ENCODE data around the gene PNCK. TPM values are rescaled to one million over a fixed set of nuclear protein-coding genes. Genes with fewer than 3 reads are reported as not detected.
A peak's percentile ranks its signal among the peaks of the same experiment; 100 is the strongest.

PNCK gene
- total and polyA plus RNA-seq, 2 of the 13 experiments (the other 11 are each of a cell fraction or from before 2014, with no cell fraction given) = 33.1 TPM; not detected in 1

DNA sequence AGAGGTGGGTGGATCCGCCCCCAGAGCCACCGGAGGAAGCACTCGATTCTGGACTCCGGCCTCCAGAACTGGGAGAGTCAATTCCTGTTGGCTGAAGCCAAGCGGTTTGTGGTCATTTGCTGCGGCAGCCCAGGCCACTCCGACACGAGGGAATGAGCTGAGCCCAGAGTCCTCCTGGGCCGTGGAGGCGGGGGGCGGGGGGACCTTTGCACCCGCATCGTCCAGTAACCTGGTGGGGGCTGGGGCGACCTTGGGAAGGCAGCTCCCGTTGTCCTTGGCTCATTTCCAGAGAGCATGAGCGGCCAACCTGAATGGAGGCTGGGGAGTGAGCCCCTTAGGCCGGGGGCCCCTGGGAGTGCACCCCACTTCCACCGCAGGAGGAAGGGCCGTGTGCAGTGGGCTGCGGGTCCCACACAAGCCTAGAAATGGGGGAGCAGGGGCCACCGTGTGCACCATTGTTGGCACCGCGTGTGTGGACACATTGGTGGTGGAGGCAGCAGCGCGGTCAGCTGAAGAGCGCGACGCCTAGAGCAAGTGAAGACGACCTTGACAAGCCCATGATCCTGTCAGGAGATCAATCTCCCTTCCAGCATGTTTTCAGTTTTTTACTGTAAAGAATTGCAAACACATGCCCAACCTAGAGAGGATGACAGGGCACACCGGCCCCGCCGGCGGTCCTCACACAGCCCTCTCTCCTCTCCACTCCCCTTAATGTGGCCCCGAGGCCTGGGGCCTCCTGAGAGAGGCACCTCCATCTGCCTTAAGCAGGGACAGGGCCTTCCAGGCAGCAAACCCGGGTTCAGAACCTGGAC is 46.5 kb downstream of the PNCK start (continued):
- TF ChIP-seq, protein P1, sequence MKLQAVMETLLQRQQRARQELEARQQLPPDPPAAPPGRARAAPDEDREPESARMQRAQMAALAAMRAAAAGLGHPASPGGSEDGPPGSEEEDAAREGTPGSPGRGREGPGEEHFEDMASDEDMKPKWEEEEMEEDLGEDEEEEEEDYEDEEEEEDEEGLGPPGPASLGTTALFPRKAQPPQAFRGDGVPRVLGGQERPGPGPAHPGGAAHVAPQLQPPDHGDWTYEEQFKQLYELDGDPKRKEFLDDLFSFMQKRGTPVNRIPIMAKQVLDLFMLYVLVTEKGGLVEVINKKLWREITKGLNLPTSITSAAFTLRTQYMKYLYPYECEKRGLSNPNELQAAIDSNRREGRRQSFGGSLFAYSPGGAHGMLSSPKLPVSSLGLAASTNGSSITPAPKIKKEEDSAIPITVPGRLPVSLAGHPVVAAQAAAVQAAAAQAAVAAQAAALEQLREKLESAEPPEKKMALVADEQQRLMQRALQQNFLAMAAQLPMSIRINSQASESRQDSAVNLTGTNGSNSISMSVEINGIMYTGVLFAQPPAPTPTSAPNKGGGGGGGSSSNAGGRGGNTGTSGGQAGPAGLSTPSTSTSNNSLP (IDR thresholded peaks at IDR 0.05; ENCODE audit: low read depth, low read length) = no peak
- TF ChIP-seq ZNF878 (CRISPR knock-in tag; IDR thresholded peaks at IDR 0.05) (no peak), BRCA1 (CRISPR knock-in tag; IDR thresholded peaks at IDR 0.05) (no peak), PLSCR1 (CRISPR knock-in tag; IDR thresholded peaks at IDR 0.05; ENCODE audit: borderline replicate concordance) (no peak), NFE2L1 (CRISPR knock-in tag; IDR thresholded peaks at IDR 0.05; ENCODE audit: borderline replicate concordance) (no peak), CENPBD1 (CRISPR knock-in tag; IDR thresholded peaks at IDR 0.05; ENCODE audit: borderline replicate concordance, low read depth) (no peak; the same call in 1 of the 2 replicates), MZF1 (CRISPR knock-in tag; IDR thresholded peaks at IDR 0.05; ENCODE audit: borderline replicate concordance) (no peak), KAT8 (CRISPR knock-in tag; IDR thresholded peaks at IDR 0.05) (peak; percentile 25; the same call in 1 of the 2 replicates), UBTF (CRISPR knock-in tag; IDR thresholded peaks at IDR 0.05) (peak; percentile 7; the same call in 1 of the 2 replicates), ZNF556 (CRISPR knock-in tag; IDR thresholded peaks at IDR 0.05; ENCODE audit: borderline replicate concordance) (no peak), ZNF468 (CRISPR knock-in tag; IDR thresholded peaks at IDR 0.05) (no peak), ZNF121 (CRISPR knock-in tag; IDR thresholded peaks at IDR 0.05) (no peak)
- TF ChIP-seq, protein P2, sequence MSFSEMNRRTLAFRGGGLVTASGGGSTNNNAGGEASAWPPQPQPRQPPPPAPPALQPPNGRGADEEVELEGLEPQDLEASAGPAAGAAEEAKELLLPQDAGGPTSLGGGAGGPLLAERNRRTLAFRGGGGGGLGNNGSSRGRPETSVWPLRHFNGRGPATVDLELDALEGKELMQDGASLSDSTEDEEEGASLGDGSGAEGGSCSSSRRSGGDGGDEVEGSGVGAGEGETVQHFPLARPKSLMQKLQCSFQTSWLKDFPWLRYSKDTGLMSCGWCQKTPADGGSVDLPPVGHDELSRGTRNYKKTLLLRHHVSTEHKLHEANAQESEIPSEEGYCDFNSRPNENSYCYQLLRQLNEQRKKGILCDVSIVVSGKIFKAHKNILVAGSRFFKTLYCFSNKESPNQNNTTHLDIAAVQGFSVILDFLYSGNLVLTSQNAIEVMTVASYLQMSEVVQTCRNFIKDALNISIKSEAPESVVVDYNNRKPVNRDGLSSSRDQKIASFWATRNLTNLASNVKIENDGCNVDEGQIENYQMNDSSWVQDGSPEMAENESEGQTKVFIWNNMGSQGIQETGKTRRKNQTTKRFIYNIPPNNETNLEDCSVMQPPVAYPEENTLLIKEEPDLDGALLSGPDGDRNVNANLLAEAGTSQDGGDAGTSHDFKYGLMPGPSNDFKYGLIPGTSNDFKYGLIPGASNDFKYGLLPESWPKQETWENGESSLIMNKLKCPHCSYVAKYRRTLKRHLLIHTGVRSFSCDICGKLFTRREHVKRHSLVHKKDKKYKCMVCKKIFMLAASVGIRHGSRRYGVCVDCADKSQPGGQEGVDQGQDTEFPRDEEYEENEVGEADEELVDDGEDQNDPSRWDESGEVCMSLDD (CRISPR knock-in tag; IDR thresholded peaks at IDR 0.05; ENCODE audit: borderline replicate concordance) = peak; percentile 100

Data from HepG2 (cell line).